Measurements from ENCODE around the gene DNAAF5.

GRCh38 chr7:772392-772791 is 45.9 kb downstream of the DNAAF5 start:
- no peak for TF ChIP-seq CTCF (IDR thresholded peaks at IDR 0.05)
- no peak for TF ChIP-seq EP300 (IDR thresholded peaks at IDR 0.05)
- TF ChIP-seq POLR2A (IDR thresholded peaks at IDR 0.05) = no peak
- TF ChIP-seq POLR2AphosphoS5 (IDR thresholded peaks at IDR 0.05) = no peak

All from suprapubic skin (tissue), 4 donors.